Endothelial cell of umbilical vein (primary cell): ENCODE measurements around the gene WDR6. TPM values are rescaled to one million over a fixed set of nuclear protein-coding genes. Genes with fewer than 3 reads are reported as not detected.

Source experiments
- BruUV-seq: library from RNA; stranded (reverse); fragments of 400-500 nt; replicated peaks from 2 replicates; lab custom pipeline; 2021; lab: Mats Ljungman, UMichigan
- CTCF ChIA-PET: fragments of 300-600, 350-600 bp; sonication (Branson Sonifier 250); formaldehyde crosslinking; loops from one replicate; lab custom pipeline; 2021; ENCODE audit warnings: antibody characterized with exemption, inconsistent platforms; lab: Charles Lee
- POLR2A ChIA-PET: fragments of 300-600, 350-600 bp; sonication (Branson Sonifier 250); formaldehyde crosslinking; loops from one replicate; lab custom pipeline; 2021; ENCODE audit warnings: antibody characterized with exemption, inconsistent platforms; lab: Charles Lee
- DNase-seq: peaks from one replicate; pipeline ENCODE4 v3.0.0-alpha.2; 2011; ENCODE audit warnings: low read depth, low spot score
- FAIRE-seq: peaks from 2 replicates; lab custom pipeline; 2011; peaks lifted over from hg19 to GRCh38; lab: Jason Lieb, UNC
- H2AFZ ChIP-seq: 2 replicates; pipeline ENCODE4 v1.6.0; 2012; ENCODE audit warnings: low read depth, low read length, control low read depth, inconsistent platforms
- H3K27ac ChIP-seq: 2 replicates; pipeline ENCODE4 v1.5.1; 2011; ENCODE audit warnings: low read depth, mild to moderate bottlenecking, control low read depth, low read length, moderate library complexity; ENCODE audit not compliant: insufficient read depth
- H3K27me3 ChIP-seq, 2 experiments: 2 replicates each; pipeline versions ENCODE4 v1.6.0 to v1.6.1; 2011; ENCODE audit warnings: low read length in 2 of 2, mixed read lengths in 1 of 2; ENCODE audit not compliant: control insufficient read depth in 2 of 2, insufficient read depth in 2 of 2
- H3K36me3 ChIP-seq, 2 experiments: 2 replicates in 1 of 2; 3 replicates in 1 of 2; pipeline ENCODE4 v1.5.1; 2011; ENCODE audit warnings: low read length in 2 of 2, mild to moderate bottlenecking in 1 of 2, moderate library complexity in 1 of 2; ENCODE audit not compliant: control insufficient read depth in 2 of 2, insufficient read depth in 2 of 2; ENCODE audit errors: extremely low read depth in 1 of 2
- H3K4me1 ChIP-seq: 3 replicates; pipeline ENCODE4 v1.5.1; 2011; ENCODE audit warnings: mild to moderate bottlenecking, low read length; ENCODE audit not compliant: control insufficient read depth, insufficient read depth; ENCODE audit errors: extremely low read depth
- H3K4me2 ChIP-seq: 2 replicates; pipeline ENCODE4 v1.6.1; 2011; ENCODE audit warnings: low read length, control low read depth, mixed read lengths; ENCODE audit not compliant: insufficient read depth
- H3K4me3 ChIP-seq, 3 experiments: fragments of 200-600 bp in 1 of 3; sonication (generic), shearing (Covaris generic) in 1 of 3; replicated peaks in 1 of 3; 2 replicates each; pipeline ENCODE4 v1.5.1; 2011 to 2016; ENCODE audit warnings: control low read depth in 3 of 3, low read length in 3 of 3, mild to moderate bottlenecking in 2 of 3, inconsistent platforms in 1 of 3, low read depth in 1 of 3, moderate library complexity in 1 of 3; ENCODE audit not compliant: insufficient read depth in 1 of 3
- H3K79me2 ChIP-seq: 2 replicates; pipeline ENCODE4 v1.6.0; 2012; ENCODE audit warnings: low read length, inconsistent platforms; ENCODE audit not compliant: control insufficient read depth, insufficient read depth
- H3K9ac ChIP-seq: replicated peaks from 2 replicates; pipeline ENCODE3; 2011; ENCODE audit warnings: low read length, control low read depth; ENCODE audit not compliant: insufficient read depth; ENCODE audit errors: extremely low read depth
- H3K9me1 ChIP-seq: replicated peaks from 3 replicates; pipeline ENCODE4 v1.6.0; 2011; ENCODE audit warnings: mild to moderate bottlenecking, low read length; ENCODE audit not compliant: control insufficient read depth, insufficient read depth; ENCODE audit errors: extremely low read depth
- H3K9me3 ChIP-seq: replicated peaks from 2 replicates; pipeline ENCODE4 v1.5.1; 2012; ENCODE audit warnings: low read length, inconsistent platforms; ENCODE audit not compliant: control insufficient read depth, insufficient read depth
- H4K20me1 ChIP-seq: replicated peaks from 2 replicates; pipeline ENCODE3; 2011; ENCODE audit warnings: mild to moderate bottlenecking, low read length; ENCODE audit not compliant: control insufficient read depth, insufficient read depth; ENCODE audit errors: extremely low read depth
- CTCF ChIP-seq, 2 donors: IDR thresholded peaks; 1 replicate in 1 of 2; 2 replicates in 1 of 2; pipeline ENCODE4 v1.5.1; 2011; ENCODE audit warnings: low read length in 2 of 2, mild to moderate bottlenecking in 2 of 2, moderate library complexity in 2 of 2, control low read depth in 1 of 2, inconsistent platforms in 1 of 2, low read depth in 1 of 2; ENCODE audit not compliant: insufficient read depth in 1 of 2; ENCODE audit errors: extremely low read depth in 1 of 2
- EZH2 ChIP-seq: IDR thresholded peaks from 2 replicates; pipeline ENCODE4 v1.6.1; 2012; ENCODE audit warnings: borderline replicate concordance, low read depth, mild to moderate bottlenecking, moderate library complexity, low read length, inconsistent platforms; ENCODE audit not compliant: severe bottlenecking
- FOS ChIP-seq: IDR thresholded peaks from 2 replicates; pipeline ENCODE4 v1.6.1; 2011; ENCODE audit warnings: mild to moderate bottlenecking, low read length, moderate library complexity, borderline replicate concordance; ENCODE audit not compliant: insufficient read depth
- GATA2 ChIP-seq: IDR thresholded peaks from 2 replicates; pipeline ENCODE4 v1.7.0; 2011; ENCODE audit warnings: low read depth, mild to moderate bottlenecking, moderate library complexity, mixed read lengths, low read length; ENCODE audit not compliant: insufficient read length, insufficient read depth
- JUN ChIP-seq: IDR thresholded peaks from 2 replicates; pipeline ENCODE4 v1.6.1; 2011; ENCODE audit warnings: borderline replicate concordance, low read depth; ENCODE audit not compliant: insufficient read length, insufficient read depth
- MAX ChIP-seq: IDR thresholded peaks from 2 replicates; pipeline ENCODE4 v1.6.1; 2011; ENCODE audit not compliant: insufficient read depth, insufficient read length
- MYC ChIP-seq: IDR thresholded peaks from one replicate; pipeline ENCODE4 v1.6.1; 2011; ENCODE audit warnings: mild to moderate bottlenecking, low read depth, low read length
- POLR2A ChIP-seq: IDR thresholded peaks from 2 replicates; pipeline ENCODE4 v1.6.1; 2012; ENCODE audit warnings: low read depth, mild to moderate bottlenecking, control low read depth, low read length
- POLR2AphosphoS5 ChIP-seq: IDR thresholded peaks from 2 replicates; pipeline ENCODE4 v1.6.1; 2012; ENCODE audit warnings: low read depth, mild to moderate bottlenecking, control low read depth, low read length, moderate library complexity; ENCODE audit not compliant: insufficient read depth
- dilution Hi-C: fragments of 300-500 bp; cut with MboI; formaldehyde crosslinking; loops from one replicate; pipeline ENCODE4 v1.15.0; 2019; ENCODE audit warnings: low sequenced_read_pairs; ENCODE audit not compliant: extremely low pct_ligation_motif_present
- intact Hi-C: fragments of 100-400 bp; cut with micrococcal nuclease; formaldehyde crosslinking; loops from one replicate; pipeline ENCODE4 v1.10.0; 2022
- polyA plus RNA-seq, 4 experiments: library from polyadenylated mRNA; depleted of rRNA in 3 of 4; stranded (reverse) in 3 of 4; unstranded in 1 of 4; fragments of >200 nt; gene quantifications; 2 replicates each; pipeline versions ENCODE4 v1.2.1 to v1.2.3, GENCODE V29; 2011 to 2012; ENCODE audit warnings: missing spikeins in 1 of 4
- total RNA-seq: library from RNA; stranded (reverse); gene quantifications from 2 replicates; pipeline ENCODE4 v1.2.3, GENCODE V29; 2021

WDR6 gene
- total and polyA plus RNA-seq, 2 donors (not counting 3 experiments of a cell fraction or from before 2014, with no cell fraction given), result 192 to 319 TPM

- no peak for FAIRE-seq
- CTCF ChIA-PET, result no interaction called here
Measured at GRCh38 chr3:48979451-48979850, 27.7 kb upstream of the WDR6 start.

More at GRCh38 chr3:48979451-48979850, 27.7 kb upstream of the WDR6 start:
- POLR2A ChIA-PET, result no interaction called here
- Histone ChIP-seq H3K4me3 (no peak overlapping the region), H3K4me1 (peaks cover 3% of the 10 kb centered on the region), H3K9ac (no peak overlapping the region), H4K20me1 (no peaks in the 10 kb centered on the region), H3K27ac (no peak overlapping the region), H3K9me1 (no peaks in the 10 kb centered on the region), H2AFZ (no peak overlapping the region), H3K9me3 (no peaks in the 10 kb centered on the region), H3K36me3 (peaks cover 32 to 51% of the 10 kb centered on the region in 2 experiments), H3K79me2 (no peaks in the 10 kb centered on the region), H3K4me2 (no peak overlapping the region), H3K27me3 (no peaks in the 10 kb centered on the region)
- no peak for DNase-seq
- dilution Hi-C loops (no loop called here), intact Hi-C loops (no loop called here)
- BruUV-seq, result no TSS peak
- TF ChIP-seq CTCF (IDR thresholded peaks at IDR 0.05; ENCODE audit: extremely low read depth in 1 of 2, insufficient read depth in 1 of 2, low read depth in 1 of 2, low read length in 2 of 2), result no peak
- no peak for TF ChIP-seq JUN
- TF ChIP-seq POLR2A, result no peak
- TF ChIP-seq POLR2AphosphoS5, result no peak
- no peak for TF ChIP-seq EZH2
- no peak for TF ChIP-seq MYC
- TF ChIP-seq FOS, result no peak
- no peak for TF ChIP-seq GATA2
- TF ChIP-seq MAX, result no peak
